GM21825 (cell line): Measurements from ENCODE around the gene DUSP18.
"Not testable (repeated sequence)": the region's sequence is repeated elsewhere in the genome, so short reads cannot be mapped to it uniquely, and the experiment has no call there.

Experiments
- ATAC-seq: cut with Tn5 transposase; IDR thresholded peaks from one replicate; pipeline ENCODE4 v1.9.1; 2021; ENCODE audit warnings: mild to moderate bottlenecking, moderate library complexity; ENCODE audit not compliant: unreplicated experiment

Gene DUSP18

GRCh38 chr22:30667494-30668385 is at the start of gene DUSP18:
TSS of gene DUSP18 (minus strand) at chr22:30667875. CDS start at chr22:30664003, 3,872 bp downstream.
- peak; percentile 80 for ATAC-seq

- no peak for ATAC-seq
These were observed 46.4 kb upstream of the DUSP18 start for GRCh38 chr22:30714062-30714461.

- no peak for ATAC-seq
These were observed 44.4 kb upstream of the DUSP18 start for GRCh38 chr22:30712094-30712493.

- not testable (repeated sequence) for ATAC-seq
These were observed 42.3 kb upstream of the DUSP18 start for GRCh38 chr22:30709980-30710379.

- peak; percentile 50 for ATAC-seq
These were observed 38.3 kb upstream of the DUSP18 start for GRCh38 chr22:30705710-30706651.

- ATAC-seq, result no peak
These were observed 37.3 kb upstream of the DUSP18 start for GRCh38 chr22:30704978-30705377.

GRCh38 chr22:30702856-30703255 is 35.2 kb upstream of the DUSP18 start:
- no peak for ATAC-seq

GRCh38 chr22:30701872-30702271 is 34.2 kb upstream of the DUSP18 start:
- no peak for ATAC-seq

- ATAC-seq, result no peak
These were observed 30.3 kb upstream of the DUSP18 start for GRCh38 chr22:30697975-30698374.

- no peak for ATAC-seq
These were observed 28.4 kb upstream of the DUSP18 start for GRCh38 chr22:30695871-30696655.

GRCh38 chr22:30695351-30695851 is 27.7 kb upstream of the DUSP18 start:
- ATAC-seq, result no peak

- no peak for ATAC-seq
These were observed 27.1 kb upstream of the DUSP18 start, which contains the start of gene OSBP2 for GRCh38 chr22:30694640-30695350. TSS of gene OSBP2 (plus strand) at chr22:30694874. CDS start at chr22:30694910, 36 bp downstream.

- ATAC-seq, result no peak
These were observed 26.5 kb upstream of the DUSP18 start for GRCh38 chr22:30694171-30694639.

- ATAC-seq, result no peak
These were observed 23.5 kb upstream of the DUSP18 start for GRCh38 chr22:30691204-30691603.

- no peak for ATAC-seq
These were observed 21.9 kb upstream of the DUSP18 start for GRCh38 chr22:30689622-30690021.

GRCh38 chr22:30687358-30687757 is 19.7 kb upstream of the DUSP18 start:
- no peak for ATAC-seq

- no peak for ATAC-seq
These were observed 17.5 kb upstream of the DUSP18 start for GRCh38 chr22:30685178-30685577.

- no peak for ATAC-seq
These were observed 14.2 kb upstream of the DUSP18 start for GRCh38 chr22:30681831-30682230.

- ATAC-seq, result no peak
These were observed 13.5 kb upstream of the DUSP18 start for GRCh38 chr22:30680991-30681770.
